MM.1S (cell line): Measurements from ENCODE around the gene INPP4B.

ENCODE experiments used
- DNase-seq: peaks from one replicate; pipeline ENCODE4 v3.0.0-alpha.2; 2015
- H2AFZ ChIP-seq: fragments of 300-600 bp; sonication (generic); 2 replicates; pipeline ENCODE4 v1.6.0; 2016; ENCODE audit warnings: antibody characterized with exemption, low read length
- H3F3A ChIP-seq: fragments of 300-600 bp; sonication (generic); 2 replicates; pipeline ENCODE4 v1.6.1; 2016; ENCODE audit warnings: mild to moderate bottlenecking, antibody characterized with exemption, low read length, moderate library complexity, mixed read lengths; ENCODE audit not compliant: insufficient read depth
- H3K27ac ChIP-seq: fragments of 300-600 bp; sonication (generic); 2 replicates; pipeline ENCODE4 v1.5.1; 2016; ENCODE audit warnings: mild to moderate bottlenecking, low read length
- H3K27me3 ChIP-seq: fragments of 300-600 bp; sonication (generic); replicated peaks from 2 replicates; pipeline ENCODE4 v1.6.0; 2016; ENCODE audit warnings: low read length; ENCODE audit not compliant: insufficient read depth
- H3K36me3 ChIP-seq: fragments of 300-600 bp; sonication (generic); replicated peaks from 2 replicates; pipeline ENCODE4 v1.6.1; 2016; ENCODE audit warnings: mild to moderate bottlenecking, low read length, mixed read lengths; ENCODE audit not compliant: insufficient read depth
- H3K4me1 ChIP-seq: fragments of 300-600 bp; sonication (generic); 2 replicates; pipeline ENCODE4 v1.6.1; 2016; ENCODE audit warnings: low read length, mixed read lengths
- H3K4me2 ChIP-seq: fragments of 300-600 bp; sonication (generic); 2 replicates; pipeline ENCODE4 v1.6.0; 2016; ENCODE audit warnings: low read depth, low read length
- H3K4me3 ChIP-seq: fragments of 300-600 bp; sonication (generic); 2 replicates; pipeline ENCODE4 v1.5.1; 2016; ENCODE audit warnings: low read length, mixed read lengths
- H3K79me2 ChIP-seq: fragments of 300-600 bp; sonication (generic); 2 replicates; pipeline ENCODE4 v1.6.1; 2016; ENCODE audit warnings: mixed run types, low read length, mixed read lengths
- H3K9ac ChIP-seq: fragments of 300-600 bp; sonication (generic); 2 replicates; pipeline ENCODE4 v1.6.1; 2016; ENCODE audit warnings: low read length, mixed read lengths
- H3K9me2 ChIP-seq: fragments of 300-600 bp; sonication (generic); replicated peaks from 2 replicates; pipeline ENCODE4 v1.6.1; 2016; ENCODE audit warnings: mild to moderate bottlenecking, low read length, mixed read lengths; ENCODE audit not compliant: insufficient read depth
- H3K9me3 ChIP-seq: fragments of 300-600 bp; sonication (generic); replicated peaks from 2 replicates; pipeline ENCODE4 v1.6.1; 2016; ENCODE audit warnings: mild to moderate bottlenecking, low read length, mixed read lengths; ENCODE audit not compliant: insufficient read depth
- H4K20me1 ChIP-seq: fragments of 300-600 bp; sonication (generic); 2 replicates; pipeline ENCODE4 v1.6.1; 2016; ENCODE audit warnings: mild to moderate bottlenecking, low read length, moderate library complexity, mixed read lengths; ENCODE audit not compliant: insufficient read depth
- EZH2 ChIP-seq: fragments of 300-600 bp; sonication (generic); optimal IDR thresholded peaks from 2 replicates; pipeline ENCODE3; 2017; ENCODE audit warnings: low read depth, mild to moderate bottlenecking, antibody characterized with exemption, low read length, mixed read lengths
- EZH2phosphoT487 ChIP-seq: fragments of 300-600 bp; sonication (generic); IDR thresholded peaks from 2 replicates; pipeline ENCODE4 v1.6.1; 2018; ENCODE audit warnings: antibody characterized with exemption, low read length
- TF ChIP-seq, protein P1 (sequence below): fragments of 300-600 bp; sonication (generic); IDR thresholded peaks from 2 replicates; pipeline ENCODE4 v1.5.1; 2016; ENCODE audit warnings: antibody characterized with exemption, low read length, mixed read lengths

Gene INPP4B

GRCh38 chr4:142443469-142443868 is 402.6 kb downstream of the INPP4B start:
- no peak overlapping the region for H3K4me3 ChIP-seq
- no peaks in the 10 kb centered on the region for H3K27me3 ChIP-seq
- no peak overlapping the region for H2AFZ ChIP-seq
- H3K36me3 ChIP-seq = no peaks in the 10 kb centered on the region
- TF ChIP-seq, protein P1, sequence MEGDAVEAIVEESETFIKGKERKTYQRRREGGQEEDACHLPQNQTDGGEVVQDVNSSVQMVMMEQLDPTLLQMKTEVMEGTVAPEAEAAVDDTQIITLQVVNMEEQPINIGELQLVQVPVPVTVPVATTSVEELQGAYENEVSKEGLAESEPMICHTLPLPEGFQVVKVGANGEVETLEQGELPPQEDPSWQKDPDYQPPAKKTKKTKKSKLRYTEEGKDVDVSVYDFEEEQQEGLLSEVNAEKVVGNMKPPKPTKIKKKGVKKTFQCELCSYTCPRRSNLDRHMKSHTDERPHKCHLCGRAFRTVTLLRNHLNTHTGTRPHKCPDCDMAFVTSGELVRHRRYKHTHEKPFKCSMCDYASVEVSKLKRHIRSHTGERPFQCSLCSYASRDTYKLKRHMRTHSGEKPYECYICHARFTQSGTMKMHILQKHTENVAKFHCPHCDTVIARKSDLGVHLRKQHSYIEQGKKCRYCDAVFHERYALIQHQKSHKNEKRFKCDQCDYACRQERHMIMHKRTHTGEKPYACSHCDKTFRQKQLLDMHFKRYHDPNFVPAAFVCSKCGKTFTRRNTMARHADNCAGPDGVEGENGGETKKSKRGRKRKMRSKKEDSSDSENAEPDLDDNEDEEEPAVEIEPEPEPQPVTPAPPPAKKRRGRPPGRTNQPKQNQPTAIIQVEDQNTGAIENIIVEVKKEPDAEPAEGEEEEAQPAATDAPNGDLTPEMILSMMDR = no peak
- no peak for TF ChIP-seq EZH2phosphoT487
- TF ChIP-seq EZH2 = no peak
- H3K79me2 ChIP-seq = no peaks in the 10 kb centered on the region
- H3K4me2 ChIP-seq = no peak overlapping the region
- no peaks in the 10 kb centered on the region for H4K20me1 ChIP-seq
- no peaks in the 10 kb centered on the region for H3K9me2 ChIP-seq
- H3K4me1 ChIP-seq = no peaks in the 10 kb centered on the region
- no peak overlapping the region for H3K27ac ChIP-seq
- DNase-seq = no peak
- no peaks in the 10 kb centered on the region for H3K9me3 ChIP-seq
- no peak overlapping the region for H3K9ac ChIP-seq
- H3F3A ChIP-seq = no peaks in the 10 kb centered on the region

DNA sequence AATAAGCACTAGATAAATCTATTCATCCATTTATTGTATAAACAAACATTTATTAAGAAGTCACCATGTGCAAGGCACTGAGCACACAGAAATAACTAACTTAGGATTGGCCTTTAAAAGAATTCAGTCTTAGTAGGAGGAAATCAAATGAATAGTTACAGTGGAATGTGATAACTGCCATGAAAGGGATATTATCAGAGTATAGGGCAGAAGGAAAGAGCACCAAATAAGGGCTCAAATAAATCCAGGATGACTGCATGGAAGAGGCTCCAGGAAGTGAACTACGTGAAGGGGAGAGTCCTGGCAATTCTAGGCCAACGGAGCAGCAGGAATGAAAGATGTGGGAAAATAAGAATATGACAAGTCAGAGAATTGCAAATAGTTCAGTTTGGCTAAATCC is 406.0 kb downstream of the INPP4B start:
- no peak for TF ChIP-seq EZH2
- TF ChIP-seq, protein P1 = no peak
- TF ChIP-seq EZH2phosphoT487 = no peak
- H3K36me3 ChIP-seq = no peaks in the 10 kb centered on the region
- H3K4me2 ChIP-seq = no peak overlapping the region
- H3K4me1 ChIP-seq = no peaks in the 10 kb centered on the region
- no peaks in the 10 kb centered on the region for H3F3A ChIP-seq
- H3K9ac ChIP-seq = no peak overlapping the region
- H3K27ac ChIP-seq = no peak overlapping the region
- H3K79me2 ChIP-seq = no peaks in the 10 kb centered on the region
- H3K4me3 ChIP-seq = no peak overlapping the region
- no peaks in the 10 kb centered on the region for H4K20me1 ChIP-seq
- no peaks in the 10 kb centered on the region for H3K9me2 ChIP-seq
- no peak for DNase-seq
- no peaks in the 10 kb centered on the region for H3K9me3 ChIP-seq
- no peaks in the 10 kb centered on the region for H3K27me3 ChIP-seq
- no peak overlapping the region for H2AFZ ChIP-seq

- Histone ChIP-seq H3K36me3 (no peaks in the 10 kb centered on the region), H3K9me2 (no peaks in the 10 kb centered on the region), H3K79me2 (no peaks in the 10 kb centered on the region), H3F3A (no peaks in the 10 kb centered on the region), H2AFZ (no peak overlapping the region), H3K9me3 (no peaks in the 10 kb centered on the region), H3K9ac (no peak overlapping the region), H3K4me3 (no peak overlapping the region), H3K4me2 (no peak overlapping the region), H3K4me1 (no peaks in the 10 kb centered on the region), H3K27me3 (no peaks in the 10 kb centered on the region), H3K27ac (no peak overlapping the region), H4K20me1 (no peaks in the 10 kb centered on the region)
- TF ChIP-seq EZH2 = no peak
- TF ChIP-seq, protein P1 = no peak
- no peak for TF ChIP-seq EZH2phosphoT487
- no peak for DNase-seq
Measured at GRCh38 chr4:142435599-142436235, 410.4 kb downstream of the INPP4B start.
